Calu3 (cell line): ENCODE measurements around the gene RBFOX2. TPM values are rescaled to one million over a fixed set of nuclear protein-coding genes. Genes with fewer than 3 reads are reported as not detected.

Source experiments
- BruUV-seq: library from RNA; stranded (reverse); fragments of 400-500 nt; replicated peaks from 2 replicates; lab custom pipeline; 2021; lab: Mats Ljungman, UMichigan
- CTCF ChIA-PET: fragments of 300-600 bp; sonication (Branson Sonifier 250); formaldehyde crosslinking; loops from one replicate; lab custom pipeline; 2022; ENCODE audit warnings: antibody characterized with exemption; lab: Charles Lee
- DNase-seq: peaks from one replicate; pipeline ENCODE4 v3.0.0; 2022
- H3K27ac Mint-ChIP-seq: one replicate; pipeline ENCODE4 v1.8.0; 2022; ENCODE audit warnings: mixed read lengths; ENCODE audit not compliant: unreplicated experiment
- H3K27me3 Mint-ChIP-seq: one replicate; pipeline ENCODE4 v1.8.0; 2022; ENCODE audit warnings: mixed read lengths; ENCODE audit not compliant: unreplicated experiment
- H3K36me3 Mint-ChIP-seq: one replicate; pipeline ENCODE4 v1.8.0; 2022; ENCODE audit warnings: mild to moderate bottlenecking, moderate library complexity, mixed read lengths; ENCODE audit not compliant: insufficient read depth, unreplicated experiment
- H3K4me1 Mint-ChIP-seq: one replicate; pipeline ENCODE4 v1.8.0; 2022; ENCODE audit warnings: mild to moderate bottlenecking, low read depth, mixed read lengths; ENCODE audit not compliant: unreplicated experiment
- H3K4me3 Mint-ChIP-seq: one replicate; pipeline ENCODE4 v1.8.0; 2022; ENCODE audit warnings: mild to moderate bottlenecking, low read depth, moderate library complexity, mixed read lengths; ENCODE audit not compliant: unreplicated experiment
- H3K9me3 Mint-ChIP-seq: one replicate; pipeline ENCODE4 v1.8.0; 2022; ENCODE audit warnings: low read depth, mixed read lengths; ENCODE audit not compliant: unreplicated experiment
- intact Hi-C: fragments of 100-400 bp; cut with micrococcal nuclease; formaldehyde crosslinking; loops from one replicate; pipeline ENCODE4 v1.10.0; 2022; ENCODE audit not compliant: unreplicated experiment
- total RNA-seq: library from RNA; stranded (reverse); gene quantifications from 2 replicates; pipeline ENCODE4 v1.2.3, GENCODE V29; 2022
- TF ChIP-seq, protein P1 (sequence below): fragments of 200-600 bp; IDR thresholded peaks from one replicate; pipeline ENCODE4 v1.8.0; 2022; ENCODE audit warnings: antibody characterized with exemption; ENCODE audit not compliant: unreplicated experiment

Gene RBFOX2
- total RNA-seq, 1 experiment from 2014 or later, result 63.1 TPM

DNA sequence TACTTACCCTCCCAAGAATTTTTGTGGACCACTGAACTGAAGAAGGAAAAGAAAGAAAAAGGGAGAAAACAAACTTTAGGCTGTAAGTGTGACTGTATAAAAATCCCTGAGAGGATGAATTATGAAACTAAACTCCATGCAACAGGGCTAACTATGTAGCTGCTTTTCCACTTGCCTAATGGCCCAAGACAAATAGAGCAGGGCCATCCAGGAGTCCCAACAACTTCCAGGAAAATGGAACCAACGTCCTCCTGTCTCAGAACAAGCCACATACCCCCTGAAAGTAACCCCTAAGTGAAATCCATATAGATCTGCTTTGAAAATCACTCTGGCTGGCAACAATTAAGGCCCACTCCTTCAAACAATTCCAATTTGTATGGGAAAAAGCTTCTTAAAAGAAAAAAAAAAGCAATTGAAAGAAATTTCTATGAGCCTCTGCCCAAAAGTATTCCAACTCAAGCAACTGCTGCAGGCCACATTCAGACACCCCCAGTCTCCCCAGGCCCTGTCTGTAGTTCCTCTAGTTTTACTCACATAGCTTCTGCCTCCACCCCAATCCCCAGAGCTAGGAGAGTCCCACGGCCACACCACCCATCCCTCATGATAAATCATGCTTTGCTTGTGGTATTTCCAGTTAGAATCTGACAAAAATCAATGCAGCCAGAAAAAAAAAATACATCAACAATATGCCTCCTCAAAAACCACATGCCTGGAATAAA, 12.7 kb downstream of the RBFOX2 start:
- Mint-ChIP-seq H3K4me1 (peaks cover 32% of the 10 kb centered on the region), H3K4me3 (no peak overlapping the region), H3K9me3 (no peaks in the 10 kb centered on the region), H3K36me3 (no peaks in the 10 kb centered on the region), H3K27ac (no peak overlapping the region), H3K27me3 (no peaks in the 10 kb centered on the region)
- TF ChIP-seq, protein P1, sequence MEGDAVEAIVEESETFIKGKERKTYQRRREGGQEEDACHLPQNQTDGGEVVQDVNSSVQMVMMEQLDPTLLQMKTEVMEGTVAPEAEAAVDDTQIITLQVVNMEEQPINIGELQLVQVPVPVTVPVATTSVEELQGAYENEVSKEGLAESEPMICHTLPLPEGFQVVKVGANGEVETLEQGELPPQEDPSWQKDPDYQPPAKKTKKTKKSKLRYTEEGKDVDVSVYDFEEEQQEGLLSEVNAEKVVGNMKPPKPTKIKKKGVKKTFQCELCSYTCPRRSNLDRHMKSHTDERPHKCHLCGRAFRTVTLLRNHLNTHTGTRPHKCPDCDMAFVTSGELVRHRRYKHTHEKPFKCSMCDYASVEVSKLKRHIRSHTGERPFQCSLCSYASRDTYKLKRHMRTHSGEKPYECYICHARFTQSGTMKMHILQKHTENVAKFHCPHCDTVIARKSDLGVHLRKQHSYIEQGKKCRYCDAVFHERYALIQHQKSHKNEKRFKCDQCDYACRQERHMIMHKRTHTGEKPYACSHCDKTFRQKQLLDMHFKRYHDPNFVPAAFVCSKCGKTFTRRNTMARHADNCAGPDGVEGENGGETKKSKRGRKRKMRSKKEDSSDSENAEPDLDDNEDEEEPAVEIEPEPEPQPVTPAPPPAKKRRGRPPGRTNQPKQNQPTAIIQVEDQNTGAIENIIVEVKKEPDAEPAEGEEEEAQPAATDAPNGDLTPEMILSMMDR, result no peak
- CTCF ChIA-PET, result interaction anchor here (0.6 to 0.8 kb wide), 2 partner anchors 10 to 49 kb away, joined by 4 to 5 read pairs; no protein-coding TSS in a partner anchor
- DNase-seq, result no peak
- no TSS peak for BruUV-seq
- intact Hi-C loops, result no loop called here

DNA sequence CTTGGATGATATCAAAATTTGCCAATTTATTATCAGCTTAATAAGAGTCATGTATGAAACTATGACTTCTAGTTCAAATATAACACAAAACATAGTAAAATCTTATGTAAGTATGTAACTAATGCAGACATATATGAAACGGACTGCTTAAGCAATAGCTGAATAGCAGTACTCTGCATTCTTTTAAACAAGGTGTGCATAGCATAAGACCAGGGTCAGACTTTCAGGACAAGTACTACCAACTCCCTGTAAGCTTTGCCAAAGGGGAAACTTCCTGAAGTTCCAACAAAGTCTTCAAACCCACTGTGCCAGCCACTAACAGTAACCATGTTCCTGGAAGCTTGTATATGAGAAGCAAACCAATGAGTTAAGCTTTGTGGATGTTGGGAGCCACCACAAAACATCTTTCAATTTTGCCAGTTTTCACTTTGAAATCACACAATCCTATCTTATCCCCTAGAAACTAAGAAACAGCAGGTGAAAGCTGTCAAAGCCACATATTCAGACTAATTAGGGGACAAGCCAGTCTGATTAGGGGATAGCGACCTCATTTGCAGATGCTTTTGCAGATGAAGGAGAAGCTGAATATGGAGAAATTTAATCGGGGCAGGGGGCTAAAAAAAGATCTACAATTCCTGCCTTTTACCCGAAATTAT, 13.3 kb downstream of the RBFOX2 start:
- intact Hi-C loops, result no loop called here
- Mint-ChIP-seq H3K27me3 (no peaks in the 10 kb centered on the region), H3K9me3 (no peaks in the 10 kb centered on the region), H3K36me3 (no peaks in the 10 kb centered on the region), H3K4me1 (peaks cover 39% of the 10 kb centered on the region), H3K4me3 (no peak overlapping the region), H3K27ac (no peak overlapping the region)
- DNase-seq, result no peak
- TF ChIP-seq, protein P1, result no peak
- BruUV-seq, result no TSS peak
- CTCF ChIA-PET, result interaction anchor here (0.8 kb wide), 1 partner anchor 50 kb away, joined by 4 read pairs; no protein-coding TSS in a partner anchor

DNA sequence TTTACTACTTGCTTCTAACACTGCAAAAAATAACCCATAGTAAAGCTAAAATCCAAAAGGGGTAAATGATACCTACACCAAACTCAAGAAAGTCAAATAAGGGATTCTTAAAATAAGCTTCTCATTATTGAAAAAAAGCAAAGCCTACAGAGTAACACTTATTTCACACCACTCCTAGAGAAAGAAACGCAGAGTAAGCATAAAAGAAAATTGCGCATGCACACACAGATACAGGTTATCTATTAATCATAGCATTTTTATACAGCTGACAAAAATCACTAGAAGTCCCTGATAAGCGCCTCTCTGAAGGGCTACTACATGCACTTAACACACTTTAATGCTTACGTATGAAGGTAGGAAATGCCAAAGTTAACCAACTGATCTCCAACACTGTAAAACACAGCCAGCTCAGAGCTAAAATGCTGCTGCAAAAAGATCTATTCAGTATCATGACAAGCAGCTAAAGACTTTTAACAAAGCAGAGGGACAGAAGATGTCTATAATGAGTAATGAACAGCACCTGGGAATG, 14.0 kb downstream of the RBFOX2 start:
- no TSS peak for BruUV-seq
- intact Hi-C loops, result no loop called here
- CTCF ChIA-PET, result interaction anchor here (0.6 kb wide), 1 partner anchor 48 kb away, joined by 6 read pairs; no protein-coding TSS in a partner anchor
- no peaks in the 10 kb centered on the region for H3K9me3 Mint-ChIP-seq
- DNase-seq, result no peak
- H3K27me3 Mint-ChIP-seq, result no peaks in the 10 kb centered on the region
- peaks cover 41% of the 10 kb centered on the region for H3K4me1 Mint-ChIP-seq
- TF ChIP-seq, protein P1, result no peak
- H3K4me3 Mint-ChIP-seq, result no peak overlapping the region
- H3K36me3 Mint-ChIP-seq, result no peaks in the 10 kb centered on the region
- no peak overlapping the region for H3K27ac Mint-ChIP-seq

DNA sequence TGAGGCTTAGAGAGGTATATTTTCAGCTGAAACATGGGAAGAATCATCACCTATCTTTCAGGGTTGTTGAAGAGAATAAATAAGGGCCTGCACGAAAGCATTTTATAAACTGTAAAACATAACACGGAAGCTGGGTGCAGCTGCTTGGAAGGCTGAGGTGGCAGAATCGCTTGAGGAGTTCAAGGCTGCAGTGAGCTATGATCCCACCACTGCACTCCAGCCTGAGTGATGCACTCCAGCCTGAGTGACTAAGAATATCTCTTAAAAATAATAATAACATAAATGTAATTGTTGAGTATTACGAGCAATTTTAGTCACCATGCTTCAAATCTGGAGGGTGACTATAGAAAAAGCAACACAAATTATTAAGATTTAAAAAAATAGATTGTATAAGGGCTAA, 16.3 kb downstream of the RBFOX2 start:
- Mint-ChIP-seq H3K4me3 (no peak overlapping the region), H3K27me3 (no peaks in the 10 kb centered on the region), H3K27ac (no peak overlapping the region), H3K4me1 (peaks cover 37% of the 10 kb centered on the region), H3K9me3 (no peaks in the 10 kb centered on the region), H3K36me3 (no peaks in the 10 kb centered on the region)
- TF ChIP-seq, protein P1, result no peak
- CTCF ChIA-PET, result no interaction called here
- DNase-seq, result no peak
- intact Hi-C loops, result no loop called here
- BruUV-seq, result no TSS peak
